HG03025 (cell line): ENCODE data around the gene ELOVL6.
"Not testable (repeated sequence)": the region's sequence is repeated elsewhere in the genome, so short reads cannot be mapped to it uniquely, and the experiment has no call there.

Experiments used
- ATAC-seq: cut with Tn5 transposase; IDR thresholded peaks from one replicate; pipeline ENCODE4 v1.9.1; 2021; ENCODE audit warnings: mild to moderate bottlenecking, moderate library complexity; ENCODE audit not compliant: unreplicated experiment, low FRiP score

ELOVL6 gene

DNA sequence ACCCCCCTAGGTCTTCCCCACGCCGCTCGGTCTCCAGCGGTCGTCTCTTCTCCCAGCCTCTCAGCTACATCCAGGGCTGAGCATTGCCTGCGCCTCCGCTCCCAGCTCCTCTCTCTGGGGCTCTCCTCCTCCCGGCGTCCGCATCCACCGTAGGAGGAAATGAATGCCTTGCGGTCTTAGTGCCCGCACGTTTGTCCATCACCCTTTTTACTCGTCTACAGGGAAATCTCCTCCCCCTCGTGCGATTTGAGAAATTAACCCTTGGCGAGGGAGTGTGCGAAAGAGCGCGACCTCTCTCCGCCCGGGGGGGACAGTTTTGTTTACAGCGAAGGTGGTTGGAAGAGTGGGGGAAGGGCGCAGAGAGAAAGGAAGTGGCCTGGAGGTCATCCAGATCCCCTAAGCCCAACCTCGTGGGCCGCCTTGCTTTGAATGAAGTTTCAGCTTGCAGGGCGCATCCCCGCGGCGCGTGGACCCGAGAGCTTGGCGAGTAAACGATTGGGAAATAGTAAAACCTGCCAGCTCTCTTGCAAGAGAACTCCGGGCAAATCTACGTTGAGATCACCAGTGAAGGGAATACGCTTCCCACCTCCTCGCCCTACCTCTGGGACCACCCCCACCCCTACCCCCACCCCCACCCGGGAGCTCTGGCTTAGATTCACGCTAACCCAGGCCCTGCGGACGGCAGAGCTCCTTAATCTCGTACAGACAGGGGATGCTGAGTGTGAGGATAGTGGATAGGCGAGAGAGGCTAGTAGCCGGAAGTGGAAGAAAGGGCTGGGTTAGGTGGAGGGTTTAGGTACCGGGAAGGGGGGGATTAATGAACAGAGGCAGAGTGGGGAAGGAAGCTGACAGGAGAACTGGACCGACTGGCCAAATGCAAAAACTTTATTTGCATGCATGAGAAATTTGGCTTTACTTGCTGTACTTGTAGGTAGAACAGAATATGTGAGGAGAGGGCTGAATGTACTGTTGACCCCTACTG, at the start of gene ELOVL6:
TSS of gene ELOVL6 (minus strand) at position 181 of the 982 bp plus-strand sequence. CDS start 280 bp downstream, outside the sequence.
- no peak for ATAC-seq

DNA sequence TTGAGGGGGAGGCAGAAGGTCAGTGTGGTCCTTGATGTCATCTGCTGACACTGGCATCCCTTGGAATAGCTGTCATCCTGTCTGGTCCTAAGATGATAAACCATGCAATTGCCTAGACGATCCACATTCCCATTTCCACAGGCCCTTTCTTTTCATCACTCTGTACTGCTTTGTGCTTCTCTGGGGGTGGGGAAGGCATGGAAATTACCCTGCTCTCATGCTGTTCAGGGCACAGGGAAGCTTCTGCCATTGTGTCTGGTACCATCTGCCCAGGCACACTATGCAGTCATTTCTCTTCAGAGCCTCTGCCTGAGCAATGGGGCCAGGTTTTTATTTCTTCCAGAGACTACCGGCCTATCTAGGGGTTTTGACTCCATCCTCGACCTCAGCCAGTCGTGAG, 49.7 kb upstream of the ELOVL6 start:
- ATAC-seq: no peak

DNA sequence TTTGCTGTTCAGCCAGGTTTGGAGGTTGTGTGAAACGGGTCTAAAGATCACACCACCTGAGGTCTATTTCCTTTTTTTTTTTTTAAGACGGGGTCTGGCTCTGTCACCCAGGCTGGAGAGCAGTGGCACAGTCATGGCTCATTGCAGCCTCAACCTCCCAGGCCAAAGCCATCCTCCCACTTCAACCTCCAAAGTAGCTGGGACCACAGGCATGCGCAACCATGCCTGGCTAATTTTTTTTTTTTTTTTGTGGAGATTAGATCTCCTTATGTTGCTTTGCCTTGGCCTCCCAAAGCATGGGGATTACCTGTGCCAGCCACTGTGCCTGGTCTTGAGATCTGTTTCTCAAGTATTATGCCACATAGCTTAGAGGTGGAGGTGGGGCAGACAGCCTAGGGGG, 49.2 kb upstream of the ELOVL6 start:
- ATAC-seq: no peak

GRCh38 chr4:110245577-110245976, 47.2 kb upstream of the ELOVL6 start:
- no peak for ATAC-seq

GRCh38 chr4:110236324-110236723, 37.9 kb upstream of the ELOVL6 start:
- no peak for ATAC-seq

- ATAC-seq: not testable (repeated sequence)
Observed at GRCh38 chr4:110233581-110233980, 35.2 kb upstream of the ELOVL6 start.

DNA sequence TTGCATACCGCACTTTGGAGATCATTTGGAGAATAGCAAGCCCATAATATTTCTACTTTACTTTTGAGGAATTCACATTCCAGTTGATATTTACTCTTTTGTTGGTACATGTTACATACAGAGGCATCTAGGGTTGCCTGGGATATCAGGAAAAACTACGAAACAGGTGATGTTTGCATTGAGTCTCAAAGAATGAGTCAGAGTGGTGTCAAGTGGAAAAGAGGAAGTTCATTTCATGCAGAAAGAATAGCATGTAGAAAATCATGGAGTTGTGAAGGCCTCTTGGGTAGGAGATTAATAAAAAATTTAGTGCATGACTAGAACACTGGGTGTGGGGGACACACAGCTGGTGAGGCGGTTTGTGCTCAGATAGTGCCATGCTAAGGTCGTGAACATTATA, 33.5 kb upstream of the ELOVL6 start:
- ATAC-seq: no peak

GRCh38 chr4:110229266-110229665, 30.9 kb upstream of the ELOVL6 start:
- no peak for ATAC-seq

GRCh38 chr4:110224812-110225211, 26.4 kb upstream of the ELOVL6 start:
- ATAC-seq: no peak

GRCh38 chr4:110224142-110224541, 25.7 kb upstream of the ELOVL6 start:
- no peak for ATAC-seq

- ATAC-seq: not testable (repeated sequence)
Observed at GRCh38 chr4:110218935-110219334, 20.5 kb upstream of the ELOVL6 start.

DNA sequence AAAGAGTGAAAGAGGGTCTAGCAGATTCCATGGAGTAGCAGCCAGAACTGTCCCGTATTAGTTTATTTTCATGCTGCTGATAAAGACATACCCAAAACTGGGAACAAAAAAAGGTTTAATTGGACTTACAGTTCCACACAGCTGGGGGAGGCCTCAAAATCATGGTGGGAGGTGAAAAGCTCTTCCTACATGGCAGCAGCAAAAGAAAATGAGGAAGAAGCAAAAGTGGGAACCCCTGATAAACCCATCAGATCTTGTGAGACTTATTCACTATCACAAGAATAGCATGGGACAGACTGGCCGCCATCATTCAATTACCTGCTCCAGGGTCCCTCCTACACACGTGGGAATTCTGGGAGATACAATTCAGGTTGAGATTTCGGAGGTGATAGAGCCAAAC, 18.8 kb upstream of the ELOVL6 start:
- not testable (repeated sequence) for ATAC-seq

GRCh38 chr4:110216129-110216528, 17.7 kb upstream of the ELOVL6 start:
- no peak for ATAC-seq

GRCh38 chr4:110211770-110212061, 13.3 kb upstream of the ELOVL6 start:
- ATAC-seq: no peak

- peak; percentile 74 for ATAC-seq
Observed at GRCh38 chr4:110211007-110211769, 12.8 kb upstream of the ELOVL6 start.

GRCh38 chr4:110208419-110208818, 10.0 kb upstream of the ELOVL6 start:
- ATAC-seq: no peak

DNA sequence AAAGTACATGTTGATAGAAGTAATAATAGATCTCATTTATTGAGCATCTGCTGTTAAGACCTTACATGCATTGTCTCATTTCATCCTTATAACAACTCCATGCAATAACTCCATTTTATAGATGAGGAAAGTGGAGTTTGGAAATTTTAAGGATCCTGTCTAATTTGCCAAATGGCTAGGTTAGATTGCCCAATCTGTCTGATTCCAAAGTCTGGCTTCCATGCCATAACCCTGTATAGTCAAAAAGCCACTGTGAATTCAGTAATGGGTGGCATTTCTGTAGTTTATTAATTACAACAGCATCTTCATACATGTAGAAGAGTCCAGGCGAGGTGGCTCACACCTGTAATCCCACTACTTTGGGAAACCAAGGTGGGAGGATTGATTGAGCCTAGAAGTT, 8.8 kb upstream of the ELOVL6 start:
- ATAC-seq: no peak

- ATAC-seq: no peak
Observed at GRCh38 chr4:110202024-110202423, 3.6 kb upstream of the ELOVL6 start.

DNA sequence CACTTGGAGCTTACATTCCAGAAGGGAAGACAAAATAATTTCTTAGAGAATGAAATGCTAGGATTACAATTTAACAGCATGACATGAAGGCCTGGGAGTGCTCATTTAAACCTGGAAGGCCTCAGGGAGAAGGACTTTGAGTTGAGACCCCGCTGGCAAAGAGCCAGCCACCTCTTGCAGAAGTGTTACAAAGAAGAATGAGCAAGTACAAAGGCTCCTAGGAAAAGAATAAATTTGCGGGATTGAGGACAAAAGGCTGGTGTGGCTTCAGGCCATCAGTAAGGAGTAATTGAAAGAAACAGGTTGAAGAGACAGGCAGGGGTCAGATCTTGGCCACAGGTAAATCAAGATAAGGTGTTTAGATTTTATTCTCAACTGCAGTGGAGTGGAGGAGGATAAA, 3.1 kb upstream of the ELOVL6 start:
- ATAC-seq: no peak

- no peak for ATAC-seq
Observed at GRCh38 chr4:110200689-110201088, 2.3 kb upstream of the ELOVL6 start.

- ATAC-seq: no peak
Observed at GRCh38 chr4:110198049-110198434, 373 bp downstream of the ELOVL6 start.
